HG02623 (cell line): Measurements from ENCODE around the gene RPS28.

Experiments
- ATAC-seq: cut with Tn5 transposase; IDR thresholded peaks from one replicate; pipeline ENCODE4 v1.9.1; 2021; ENCODE audit warnings: moderate library complexity; ENCODE audit not compliant: unreplicated experiment

The RPS28 gene

DNA sequence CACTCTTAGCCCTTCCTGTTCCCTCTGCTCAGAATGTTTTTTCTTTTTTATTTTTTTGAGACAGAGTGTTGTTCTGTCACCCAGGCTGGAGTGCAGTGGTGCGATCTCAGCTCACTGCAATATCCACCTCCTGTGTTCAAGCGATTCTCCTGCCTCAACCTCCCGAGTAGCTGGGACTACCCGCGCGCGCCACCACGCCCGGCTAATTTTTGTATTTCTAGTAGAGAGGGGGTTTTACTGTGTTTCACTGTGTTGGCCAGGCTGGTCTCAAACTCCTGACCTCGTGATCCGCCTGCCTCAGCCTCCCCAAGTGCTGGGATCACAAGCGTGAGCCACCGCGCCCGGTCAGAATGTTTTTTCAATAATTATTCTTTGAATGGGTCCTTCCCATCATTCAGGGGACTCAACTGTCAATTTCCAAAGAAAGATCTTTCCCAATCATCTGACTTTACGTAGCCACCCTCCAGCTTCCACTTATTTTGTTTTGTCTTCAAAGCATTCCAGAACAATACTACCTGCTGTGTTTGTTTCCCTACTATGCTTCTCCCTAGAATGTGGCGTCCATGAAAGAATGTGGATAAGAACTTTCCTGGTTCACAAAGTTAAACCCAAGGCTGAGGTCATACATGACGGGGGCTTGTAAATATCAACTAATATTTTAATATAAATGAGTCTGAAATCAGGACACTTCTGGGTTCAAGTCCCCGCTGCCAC is 1.3 kb upstream of the RPS28 start:
- no peak for ATAC-seq

DNA sequence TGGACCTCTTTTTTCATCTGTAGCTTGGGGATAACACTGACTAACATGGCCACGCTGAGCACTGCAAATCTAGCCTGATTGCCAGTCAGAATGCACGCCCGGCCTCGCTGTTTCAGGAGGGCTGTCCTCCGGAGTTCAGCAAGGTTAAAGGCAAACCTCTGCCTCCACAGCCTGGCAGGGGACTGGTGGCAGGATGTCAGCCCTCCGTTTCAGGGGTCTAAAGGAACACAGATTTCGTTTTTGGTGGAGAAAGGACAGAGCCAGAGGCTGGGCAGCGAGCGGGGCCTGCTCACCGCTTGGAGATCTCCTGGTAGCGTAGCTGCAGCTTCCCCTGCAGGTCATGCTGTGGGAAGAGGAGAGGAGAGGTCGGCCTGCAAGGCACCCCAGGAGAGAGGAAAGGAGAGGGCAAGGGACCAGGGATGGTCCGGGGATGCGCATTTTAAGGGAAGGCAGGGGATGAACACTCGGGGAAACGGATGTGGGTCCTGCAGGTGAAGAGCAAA is 681 bp upstream of the RPS28 start:
- no peak for ATAC-seq

DNA sequence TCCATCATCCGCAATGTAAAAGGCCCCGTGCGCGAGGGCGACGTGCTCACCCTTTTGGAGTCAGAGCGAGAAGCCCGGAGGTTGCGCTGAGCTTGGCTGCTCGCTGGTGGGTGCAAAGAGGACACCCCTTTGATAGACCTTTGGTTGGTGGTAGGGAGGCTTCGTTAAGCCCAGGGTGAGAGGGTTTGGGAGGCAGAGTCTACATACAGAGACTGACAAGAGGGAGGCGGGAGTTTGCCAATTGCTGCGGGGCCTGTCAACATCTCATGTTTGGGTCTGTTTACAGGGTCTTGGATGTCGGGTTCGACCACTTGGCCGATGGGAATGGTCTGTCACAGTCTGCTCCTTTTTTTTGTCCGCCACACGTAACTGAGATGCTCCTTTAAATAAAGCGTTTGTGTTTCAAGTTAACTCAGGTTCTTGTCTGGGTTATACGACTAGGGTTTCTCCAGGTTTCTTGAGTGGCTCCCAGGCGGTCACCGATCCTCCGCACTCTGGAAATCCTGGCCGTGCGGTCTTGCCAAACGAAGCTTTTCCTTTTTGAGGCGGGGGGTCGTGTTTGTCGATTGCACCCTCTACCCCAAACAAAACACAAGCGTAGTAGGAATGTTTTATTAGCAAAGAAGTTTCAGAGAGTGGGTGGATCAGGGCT is 816 bp downstream of the RPS28 start:
- ATAC-seq: no peak

DNA sequence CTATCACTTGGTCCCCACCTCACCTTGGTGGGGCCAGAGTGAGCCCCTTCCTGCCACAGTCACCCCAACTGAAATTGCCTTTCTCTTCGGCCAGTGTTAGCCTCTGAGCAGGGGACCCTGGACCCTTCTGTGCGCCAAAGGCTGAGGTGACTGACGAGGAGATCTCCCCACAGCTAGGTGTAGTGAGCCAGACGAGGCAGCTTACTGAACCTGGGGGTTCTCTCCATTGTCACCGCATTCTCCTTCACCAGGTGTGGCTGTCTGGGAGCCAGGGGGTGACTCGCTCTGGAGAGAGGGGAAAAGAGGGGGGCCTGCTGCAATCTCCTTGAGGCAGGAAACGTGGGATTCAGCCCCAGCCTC is 1.3 kb downstream of the RPS28 start:
- no peak for ATAC-seq

GRCh38 chr19:8323781-8324185 is 2.5 kb downstream of the RPS28 start:
- ATAC-seq: no peak

GRCh38 chr19:8324186-8325050 is 3.1 kb downstream of the RPS28 start:
- no peak for ATAC-seq

- no peak for ATAC-seq
Measured at GRCh38 chr19:8325454-8325853, 4.2 kb downstream of the RPS28 start.

GRCh38 chr19:8329996-8330395 is 8.7 kb downstream of the RPS28 start:
- ATAC-seq: no peak

DNA sequence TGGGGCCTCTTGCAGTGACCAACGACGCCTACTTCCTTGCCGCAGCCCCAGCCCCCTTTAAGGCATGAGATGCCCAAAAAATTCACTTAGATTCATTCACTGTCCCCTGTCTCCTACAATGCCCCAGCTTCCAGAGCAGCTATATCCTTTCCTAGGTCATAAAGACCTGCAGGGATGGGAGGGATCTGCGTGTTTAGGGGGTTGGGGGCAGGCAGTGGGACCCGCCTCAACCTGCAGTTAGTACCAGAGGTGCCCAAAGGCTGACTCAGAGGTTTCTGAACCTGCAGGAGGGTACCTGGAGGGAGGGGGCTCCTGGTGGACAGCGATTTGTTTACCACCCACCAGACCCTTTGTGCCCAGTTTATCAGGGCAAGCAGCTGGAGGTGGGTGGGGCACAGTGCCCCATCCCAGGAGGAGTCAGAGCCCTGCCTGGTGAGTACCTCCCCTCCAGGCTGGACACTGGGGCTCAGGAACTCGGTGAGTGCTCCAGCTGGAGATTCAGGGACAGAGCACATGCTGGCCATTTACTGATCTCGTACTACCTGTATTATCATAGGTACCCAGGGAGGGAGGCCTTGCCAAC is 10.1 kb downstream of the RPS28 start:
- ATAC-seq: no peak

- ATAC-seq: no peak
Measured at GRCh38 chr19:8332976-8333766, 11.9 kb downstream of the RPS28 start.

- ATAC-seq: no peak
Measured at GRCh38 chr19:8333767-8334457, 12.6 kb downstream of the RPS28 start.

DNA sequence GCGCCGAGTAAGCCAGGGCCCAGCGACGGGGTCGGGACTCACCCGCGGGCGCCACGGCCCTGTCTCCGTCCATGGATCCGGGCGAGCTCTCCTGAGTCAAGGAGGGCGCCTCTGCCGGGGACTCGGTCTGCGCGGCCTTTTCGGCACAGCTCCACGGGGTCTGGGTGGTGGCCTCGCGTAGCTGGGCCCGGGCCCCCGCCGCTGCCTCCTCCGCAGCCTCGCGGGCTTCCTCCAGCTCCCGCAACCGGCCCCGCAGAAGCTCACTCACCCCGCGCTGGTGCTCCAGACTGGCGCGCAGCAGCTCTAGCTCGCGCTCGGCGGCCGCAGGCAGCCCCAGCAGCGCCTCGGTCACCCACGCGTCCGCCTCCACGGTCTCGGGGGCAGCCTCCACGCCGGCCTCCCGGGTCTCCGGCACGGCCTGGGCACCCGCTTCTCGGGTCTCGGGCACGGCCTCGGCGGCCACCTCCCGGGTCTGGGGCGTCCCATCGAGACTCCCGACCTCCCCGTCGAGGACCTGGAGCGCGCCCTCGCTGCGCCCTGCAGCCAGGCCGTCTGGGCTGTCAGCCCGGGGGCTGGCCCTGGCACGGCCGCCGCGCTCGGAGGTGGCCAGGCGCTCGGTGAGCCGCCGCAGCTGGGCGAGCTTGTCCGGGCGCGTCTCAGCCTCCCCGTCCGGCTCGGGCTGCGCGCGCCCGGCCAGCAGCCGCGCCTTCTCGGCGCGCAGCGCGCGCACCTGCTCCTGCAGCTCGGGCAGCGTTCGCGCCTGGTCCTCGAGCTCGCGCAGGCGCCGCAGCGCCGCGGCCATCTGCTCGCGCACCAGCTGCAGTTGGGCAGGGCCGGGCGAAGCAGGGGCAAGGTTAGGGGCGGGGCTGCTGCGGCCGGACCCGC is 13.4 kb downstream of the RPS28 start:
- ATAC-seq: no peak

DNA sequence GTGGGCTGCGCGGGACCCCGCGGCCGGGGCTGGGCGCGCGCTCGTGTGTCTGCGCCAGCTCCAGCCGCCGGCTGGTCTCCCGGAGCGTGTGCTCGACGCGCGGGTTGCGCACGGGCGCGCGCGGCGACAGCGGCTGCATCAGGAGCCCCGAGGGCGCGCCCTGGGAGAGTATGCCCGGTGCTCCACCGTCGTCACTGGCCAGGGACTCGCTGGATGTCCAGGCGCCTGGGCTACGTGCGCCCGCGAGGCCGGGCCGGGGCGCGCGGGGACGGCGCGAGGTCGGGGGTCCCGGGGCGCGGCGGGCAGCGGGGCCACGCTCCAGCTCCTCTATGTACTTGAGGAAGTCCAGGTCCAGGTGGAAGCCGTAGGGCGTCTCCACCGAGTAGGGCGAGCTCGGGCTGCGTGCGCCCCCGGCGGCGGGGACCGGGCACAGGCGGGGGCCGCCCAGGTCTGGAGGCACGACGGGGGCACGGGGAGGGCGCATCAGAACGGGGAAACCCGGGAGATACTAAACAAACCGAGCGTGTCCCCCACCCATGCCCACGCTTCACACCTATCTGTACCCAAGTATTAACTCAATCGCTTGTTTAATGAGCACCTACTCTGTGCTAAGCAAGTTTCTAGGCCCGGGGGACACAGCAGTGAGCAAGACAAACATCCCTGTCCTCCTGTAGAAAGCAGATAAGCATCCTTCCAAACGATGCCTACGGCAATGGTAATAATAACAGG is 14.2 kb downstream of the RPS28 start:
- ATAC-seq: no peak

- no peak for ATAC-seq
Measured at GRCh38 chr19:8336072-8336569, 14.8 kb downstream of the RPS28 start.

GRCh38 chr19:8336660-8337059 is 15.4 kb downstream of the RPS28 start:
- ATAC-seq: no peak

- ATAC-seq: no peak
Measured at GRCh38 chr19:8337728-8338127, 16.4 kb downstream of the RPS28 start.

GRCh38 chr19:8338835-8339234 is 17.5 kb downstream of the RPS28 start:
- ATAC-seq: no peak
